ENCODE results near the gene ATP10A.

Gene ATP10A

DNA sequence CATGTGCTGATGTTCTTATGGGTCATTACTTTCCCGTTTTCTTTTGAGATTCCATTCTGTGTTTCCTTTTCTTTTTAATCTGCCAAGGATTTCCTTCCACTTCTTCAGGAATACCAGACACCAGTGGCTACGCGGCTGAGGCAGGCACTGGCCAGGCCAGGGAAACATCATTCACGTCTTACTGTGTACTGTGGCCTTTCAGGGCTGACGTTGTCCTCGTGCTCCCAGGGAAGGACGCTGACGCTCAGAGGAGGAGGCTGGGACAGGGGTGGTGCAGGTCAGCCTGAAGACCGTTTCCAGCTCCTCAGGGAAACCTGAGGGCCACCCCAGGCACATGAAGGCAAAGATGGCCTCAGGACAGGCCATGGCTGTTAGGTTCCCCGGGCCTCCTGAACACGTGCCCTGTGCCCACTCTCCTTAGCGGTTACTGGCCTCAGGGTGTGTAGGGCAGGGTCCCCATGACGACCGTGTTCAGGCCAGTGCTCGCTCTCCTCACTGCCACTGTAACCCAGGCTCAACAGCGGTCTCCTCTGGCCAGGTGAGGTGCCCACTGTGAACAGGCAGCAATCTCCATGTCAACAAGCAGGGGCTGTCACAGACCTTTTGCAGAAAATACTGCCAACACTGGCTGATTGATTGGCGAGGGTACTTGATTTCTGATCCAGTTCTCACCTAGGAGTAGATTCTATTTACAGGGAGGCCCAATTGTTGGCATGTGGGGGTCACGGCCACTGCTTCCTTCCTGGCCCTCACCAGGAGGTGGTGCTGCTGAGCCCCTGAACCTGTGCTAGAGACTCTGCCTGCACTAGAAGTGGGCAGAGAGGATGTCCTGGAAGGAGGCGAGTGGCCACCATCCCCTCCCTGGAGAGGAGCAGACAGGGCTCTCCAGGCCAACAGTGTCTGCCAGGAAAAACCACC is 169.5 kb downstream of the ATP10A start:
- DNase-seq, result no peak

DNA sequence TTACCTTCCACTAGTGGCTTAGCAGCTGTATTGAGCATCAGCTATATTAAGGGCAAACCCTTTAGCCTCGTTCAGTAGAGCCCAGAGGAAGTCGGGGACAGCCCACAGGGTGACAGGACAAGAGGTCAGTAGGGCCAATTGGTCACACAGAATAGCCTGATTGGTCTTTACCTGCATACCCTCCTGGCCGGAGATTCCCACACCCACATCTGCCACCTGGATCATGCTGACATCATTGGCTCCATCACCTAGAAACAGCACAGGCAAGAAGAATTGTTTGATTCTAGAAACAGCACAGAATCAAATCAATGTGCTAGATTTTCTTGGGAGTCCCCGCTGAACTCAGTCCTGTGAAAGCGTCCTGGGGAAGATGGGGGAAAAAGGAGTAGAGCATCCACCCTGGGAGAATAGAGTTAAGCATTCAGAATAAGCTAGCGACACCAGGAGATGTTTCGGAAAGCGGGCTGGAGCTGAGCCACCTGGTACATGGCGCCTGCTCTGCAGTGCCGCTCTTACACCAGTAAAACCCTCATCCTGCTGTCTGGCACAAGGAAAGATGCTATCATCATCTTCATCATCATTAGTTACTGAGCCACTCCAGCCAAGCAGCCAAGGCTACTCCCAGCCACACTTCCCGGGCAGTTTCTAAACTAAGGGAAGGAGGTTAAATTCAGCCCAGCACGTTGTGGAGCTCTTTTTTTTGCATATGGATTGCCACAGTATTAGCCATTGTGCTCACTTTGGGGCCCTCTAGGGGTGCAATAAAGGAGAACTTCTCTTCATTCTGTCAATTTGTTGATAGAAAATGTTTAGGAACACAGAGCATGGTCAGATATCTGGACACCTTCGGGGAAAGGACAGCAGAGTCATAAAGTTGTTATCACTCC is 171.3 kb downstream of the ATP10A start:
- no peak for DNase-seq

DNA sequence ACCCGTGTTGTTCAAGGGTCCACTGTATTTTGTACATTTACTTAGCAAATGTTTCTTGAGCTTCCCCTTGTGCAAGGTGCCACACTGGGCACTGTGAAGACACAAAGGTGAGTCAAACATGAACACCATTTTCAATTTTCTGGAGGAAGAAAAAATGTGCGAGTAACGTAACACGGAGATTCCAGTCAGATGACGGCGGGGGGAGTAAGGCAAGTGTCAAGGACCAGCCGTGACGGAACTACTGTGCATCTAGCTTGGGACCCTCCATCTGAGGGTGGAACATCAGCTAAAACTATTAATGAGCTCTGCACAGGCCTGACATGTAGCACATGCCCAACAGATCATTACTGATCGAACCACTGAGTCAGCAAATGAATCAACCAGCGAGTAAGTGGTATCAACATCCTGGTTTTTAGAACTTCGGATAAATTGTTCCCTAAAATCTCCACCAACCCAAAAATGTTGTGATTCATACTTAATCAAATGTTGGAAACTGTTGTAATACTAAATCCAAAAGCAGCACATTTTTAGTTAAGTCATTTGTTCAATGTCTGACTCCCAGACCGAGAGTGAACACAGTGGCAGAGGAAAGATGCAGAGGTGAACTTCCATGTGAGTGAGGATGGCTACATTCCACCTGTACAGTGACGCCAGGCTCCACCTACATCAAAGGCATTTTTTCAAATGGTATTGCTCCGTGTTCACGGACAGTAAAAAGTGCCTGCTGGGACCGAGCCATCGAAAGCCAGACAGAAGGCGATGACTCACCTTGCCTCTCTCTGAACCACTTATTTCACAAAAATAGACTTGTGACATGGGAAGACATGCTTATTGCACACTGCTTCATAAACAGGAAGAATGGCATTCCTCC is 172.2 kb downstream of the ATP10A start:
- no peak for DNase-seq

DNA sequence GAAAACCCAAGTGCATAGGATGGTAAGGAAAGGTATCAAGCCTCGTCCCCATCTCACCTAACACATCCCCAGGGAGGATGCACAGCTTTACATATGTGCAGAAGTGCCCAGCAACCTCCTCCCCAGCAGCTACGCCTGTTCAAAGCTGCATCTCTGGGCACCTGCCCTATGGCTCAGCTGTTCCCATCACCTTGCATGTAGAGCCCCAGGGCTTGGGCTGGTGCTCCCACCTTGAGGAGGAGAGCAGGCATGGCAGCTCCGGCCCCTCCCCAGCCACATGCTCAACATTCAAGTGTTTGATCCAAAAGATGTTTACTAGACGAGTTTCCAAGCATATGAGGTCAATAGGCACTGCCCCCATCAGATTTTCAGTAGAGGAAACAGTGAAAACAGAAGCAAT is 173.5 kb downstream of the ATP10A start:
- no peak for DNase-seq

DNA sequence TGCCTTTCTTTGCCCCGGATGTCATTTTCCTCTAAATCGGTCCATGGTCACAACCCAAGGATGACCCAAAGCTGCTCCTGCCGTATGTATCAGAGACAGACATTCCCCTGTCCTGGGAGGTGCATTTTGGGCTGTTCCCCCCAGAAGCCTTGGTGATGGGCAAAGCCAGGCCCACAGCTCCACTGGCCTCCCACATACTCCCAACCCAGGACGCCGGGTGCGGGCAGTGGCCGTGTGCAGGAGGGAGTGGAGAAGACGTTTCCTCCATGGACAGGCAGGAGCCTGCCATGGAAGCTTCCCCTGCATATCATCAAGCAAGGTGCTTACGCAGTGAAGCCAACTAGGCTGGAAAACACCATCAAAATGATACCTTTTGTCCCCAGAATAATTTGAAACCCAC is 175.0 kb downstream of the ATP10A start:
- no peak for DNase-seq

DNA sequence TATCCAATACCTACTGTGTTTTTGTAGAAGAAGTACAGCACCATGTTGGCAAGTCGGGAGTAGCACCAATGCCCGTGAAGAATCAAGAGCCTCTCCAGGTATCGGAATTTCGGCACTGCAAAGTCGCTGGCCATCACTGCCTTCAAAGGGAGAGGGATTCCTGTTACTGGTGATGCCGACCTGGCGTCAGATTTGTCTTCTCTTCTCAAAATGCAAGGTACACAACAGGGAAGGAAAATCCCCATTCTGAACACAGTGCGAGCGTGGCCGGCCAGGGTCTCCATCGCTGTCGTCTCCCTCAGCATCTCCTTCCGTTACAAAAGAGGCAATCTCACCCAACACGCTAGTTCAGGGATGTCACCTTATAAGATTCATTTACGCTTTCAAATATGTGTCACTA is 175.4 kb downstream of the ATP10A start:
- no peak for DNase-seq

DNA sequence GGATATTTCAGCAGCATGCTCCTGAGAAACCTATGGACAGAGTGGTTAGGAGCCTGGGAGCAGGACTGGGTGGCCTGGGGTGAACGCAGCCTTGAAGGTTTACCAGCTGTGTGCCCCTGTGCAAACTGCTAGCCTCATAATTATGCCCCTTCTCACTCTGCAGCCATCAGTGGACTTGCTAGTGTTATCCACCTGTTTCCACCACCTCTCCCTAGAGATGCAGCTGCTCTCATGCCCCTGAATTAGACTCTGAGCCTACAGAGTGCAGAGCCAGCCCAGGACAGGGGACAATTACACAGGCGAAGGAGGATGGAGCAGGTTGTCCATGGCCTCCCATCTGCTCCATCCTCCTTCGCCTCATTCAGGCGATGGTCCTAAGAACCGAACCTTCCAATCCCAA is 175.9 kb downstream of the ATP10A start:
- no peak for DNase-seq

DNA sequence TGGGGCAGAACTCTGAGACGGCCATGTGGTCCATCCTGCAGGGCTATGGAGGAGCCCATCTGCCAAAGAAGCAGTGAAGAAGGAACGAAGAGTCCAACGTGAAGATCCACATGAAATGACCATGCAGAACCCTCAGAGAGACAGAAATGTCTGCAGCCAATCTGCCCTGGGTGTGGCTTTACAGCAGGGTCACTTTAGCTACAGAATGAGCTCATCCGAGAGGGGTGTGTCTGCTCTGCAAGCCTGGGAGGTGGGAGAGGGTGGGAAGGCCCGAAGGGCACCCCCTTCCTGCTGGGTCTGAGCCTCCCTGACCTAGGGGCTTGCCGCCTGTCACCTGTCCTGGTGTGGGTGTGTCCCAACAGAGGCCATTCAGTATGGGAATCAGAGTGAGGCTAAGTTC is 176.3 kb downstream of the ATP10A start:
- DNase-seq, result no peak

DNA sequence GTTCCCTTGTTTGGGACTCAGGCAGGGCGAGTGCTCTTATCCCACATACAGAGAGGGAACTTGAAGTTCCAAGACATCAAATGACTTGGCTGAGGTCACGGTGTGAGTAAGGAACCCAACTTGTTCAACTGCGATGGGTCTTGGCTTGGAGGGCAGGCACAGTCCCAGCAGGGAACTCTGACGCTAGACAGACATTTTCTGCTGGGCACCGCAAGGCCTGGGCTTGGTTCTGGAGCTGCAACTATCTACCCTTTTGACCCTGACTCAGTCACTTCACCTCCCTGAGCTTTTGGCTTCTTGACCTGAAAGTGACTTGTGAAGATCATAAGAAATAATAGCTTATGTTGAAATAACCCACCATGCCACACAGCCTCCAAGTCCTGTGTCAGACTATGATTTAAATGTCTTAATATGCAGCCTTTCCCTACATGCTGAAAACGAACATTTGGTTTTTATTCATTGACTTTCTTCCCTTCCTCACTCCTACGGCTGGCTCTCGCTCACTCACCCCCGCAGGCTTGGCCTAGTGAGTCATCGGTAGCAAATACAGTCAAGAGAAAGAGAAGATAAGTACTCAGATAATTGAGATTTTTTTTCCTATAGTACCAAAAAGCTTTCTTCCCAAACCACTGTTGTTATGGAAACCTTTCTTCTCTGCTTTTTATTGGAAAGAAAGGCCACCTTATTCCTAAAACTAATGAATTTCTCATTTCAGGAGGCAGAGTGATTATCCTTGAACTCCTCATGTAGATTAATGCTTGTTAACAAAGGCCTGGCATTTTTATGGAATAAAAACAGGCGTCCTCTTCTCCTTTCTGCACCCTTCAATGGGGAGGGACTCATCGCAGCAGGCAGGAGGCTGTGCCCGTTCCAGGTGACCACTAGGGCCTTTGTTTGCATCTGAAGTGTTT is 178.4 kb downstream of the ATP10A start:
- no peak for DNase-seq

DNA sequence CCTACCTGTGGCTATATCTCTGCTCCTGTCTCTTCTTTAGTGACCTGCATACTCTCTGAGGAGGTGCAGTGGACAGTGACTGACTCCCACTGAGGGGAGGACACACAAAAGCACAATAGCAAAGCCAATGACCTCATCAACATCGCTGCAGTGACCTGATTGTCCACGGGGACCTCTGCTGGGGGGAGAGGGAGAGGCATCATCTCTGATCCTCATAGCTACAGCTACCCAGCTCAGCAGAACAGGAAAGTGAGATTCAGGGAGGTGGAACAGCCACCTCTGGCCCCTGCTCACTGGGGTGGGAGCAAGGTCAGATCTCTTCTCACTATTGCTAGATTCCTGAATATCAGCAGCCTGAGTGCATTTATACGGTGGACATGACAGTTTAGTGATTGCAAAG is 179.2 kb downstream of the ATP10A start:
- DNase-seq, result no peak

DNA sequence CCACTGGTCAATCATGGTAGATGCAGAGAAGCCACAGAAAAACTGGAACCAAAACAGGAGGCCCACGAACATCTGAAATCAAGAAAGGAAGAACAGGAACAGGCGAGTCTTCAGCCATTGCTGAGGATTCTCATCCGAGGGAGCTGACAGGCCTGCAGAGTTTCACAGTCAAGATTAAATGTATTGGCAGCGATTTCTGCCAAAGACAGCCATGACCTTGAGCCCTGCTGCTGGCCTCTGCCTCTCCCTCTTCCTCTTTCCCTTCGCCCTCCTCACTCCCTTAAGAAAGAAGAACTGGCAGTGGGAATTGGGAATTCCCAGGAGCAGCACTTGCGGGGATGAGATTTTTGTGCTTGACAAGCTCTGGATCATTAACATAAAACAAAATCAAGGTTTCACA is 179.7 kb downstream of the ATP10A start:
- no peak for DNase-seq

DNA sequence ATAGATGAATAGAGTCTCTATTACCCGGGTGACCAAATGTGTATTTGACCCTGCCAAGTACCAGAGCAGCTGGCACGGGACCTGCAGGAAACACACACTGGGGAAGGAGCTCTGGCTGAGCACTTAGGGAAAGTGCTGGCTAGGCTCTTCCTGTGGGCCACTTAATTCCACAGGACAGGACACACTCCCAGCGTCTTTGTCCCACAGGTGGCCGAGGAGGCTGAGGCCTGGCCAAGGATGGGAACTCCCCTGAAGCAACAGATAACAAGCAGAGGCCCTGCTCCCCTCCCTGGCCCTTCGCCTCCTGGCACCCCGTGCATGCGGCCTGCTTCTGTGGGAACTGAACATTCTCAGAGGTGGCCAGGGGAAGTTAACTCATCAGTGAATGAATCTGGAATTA is 180.8 kb downstream of the ATP10A start:
- no peak for DNase-seq

DNA sequence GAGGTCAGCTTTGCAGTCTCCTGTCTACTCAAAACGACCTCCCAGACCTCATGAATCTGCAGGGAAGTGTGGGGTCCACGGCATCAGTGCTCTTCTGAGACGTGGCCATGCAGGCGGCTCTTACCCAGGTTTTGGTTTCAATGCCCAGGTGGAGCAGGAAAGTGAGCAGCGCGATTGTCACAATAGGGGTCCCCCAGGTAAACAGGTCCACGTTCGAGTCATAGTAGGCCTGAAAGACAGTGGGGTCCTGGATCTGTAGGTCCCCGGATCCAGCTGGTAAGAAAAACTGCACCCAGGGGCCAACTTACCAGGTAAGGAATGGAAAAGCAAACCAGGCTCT is 182.5 kb downstream of the ATP10A start:
- no peak for DNase-seq

DNA sequence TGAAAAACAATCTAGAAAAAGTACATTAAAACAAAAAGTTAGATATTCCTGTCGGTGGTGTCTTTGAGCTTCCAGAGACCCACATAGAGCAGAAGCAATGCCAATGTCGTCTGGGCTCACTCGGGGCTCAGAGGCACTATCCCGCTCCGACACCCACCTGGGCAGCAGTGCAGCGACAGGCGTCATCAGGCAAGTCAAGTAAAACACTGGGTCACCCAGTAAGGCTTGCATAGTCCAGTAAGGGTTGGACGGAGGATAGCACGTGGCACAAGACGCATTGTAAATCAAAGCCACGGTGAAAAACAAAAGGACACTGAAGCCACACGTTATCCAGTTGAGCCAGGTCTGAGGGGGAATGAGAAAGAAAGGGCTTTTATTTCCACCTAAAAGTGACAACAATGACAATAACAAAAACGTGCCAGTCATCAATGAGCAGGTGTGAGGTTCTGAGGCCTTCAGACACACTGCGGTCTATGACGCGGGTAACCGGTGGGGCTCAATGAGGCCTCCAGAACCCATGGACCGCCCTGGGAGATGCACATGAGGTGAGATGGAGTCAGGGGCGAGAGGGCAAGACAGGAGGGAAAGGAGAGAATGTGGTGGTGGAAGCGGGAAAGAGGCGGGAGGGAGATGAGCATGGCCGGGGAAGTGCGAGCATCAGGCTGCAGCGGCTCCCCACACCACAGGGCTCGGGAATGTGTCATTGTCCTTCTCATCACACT is 183.0 kb downstream of the ATP10A start:
- DNase-seq, result no peak

DNA sequence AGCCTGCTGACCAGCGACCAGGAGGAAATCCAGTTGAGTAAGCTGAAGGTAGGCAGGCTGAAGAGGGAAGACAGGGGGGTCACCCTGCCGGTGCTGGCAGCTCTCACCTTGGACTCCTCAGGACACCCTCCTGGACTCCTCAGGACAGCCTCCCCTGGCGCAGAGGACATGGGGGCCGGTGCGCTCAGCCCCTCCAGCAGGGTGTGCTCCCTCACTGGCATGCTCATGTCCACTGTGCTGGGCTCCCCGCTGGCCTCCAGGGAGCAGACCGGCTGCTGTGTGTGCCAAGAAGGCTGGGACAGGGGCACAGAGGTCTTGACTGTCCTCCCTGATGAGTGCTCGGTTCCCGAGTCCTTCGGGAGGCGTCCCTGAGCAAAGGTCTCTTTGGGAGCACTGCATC is 183.6 kb downstream of the ATP10A start:
- no peak for DNase-seq

DNA sequence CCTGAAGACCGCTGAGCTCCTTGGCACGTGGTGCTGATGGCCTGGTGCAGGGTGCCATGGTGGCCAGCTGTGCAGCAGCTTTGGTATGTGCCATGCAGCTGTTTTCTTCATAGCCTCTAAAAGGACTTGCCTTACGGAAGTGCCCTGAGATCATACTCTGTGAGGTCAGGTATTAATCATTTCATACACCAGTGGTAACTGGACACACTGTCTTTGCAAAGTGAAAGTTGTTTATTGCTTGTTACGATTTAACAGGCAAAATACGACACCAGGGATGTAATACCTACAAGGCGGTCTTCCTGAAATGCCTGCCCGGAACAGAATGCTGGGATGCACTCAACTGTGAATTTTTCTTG is 184.6 kb downstream of the ATP10A start:
- no peak for DNase-seq

DNA sequence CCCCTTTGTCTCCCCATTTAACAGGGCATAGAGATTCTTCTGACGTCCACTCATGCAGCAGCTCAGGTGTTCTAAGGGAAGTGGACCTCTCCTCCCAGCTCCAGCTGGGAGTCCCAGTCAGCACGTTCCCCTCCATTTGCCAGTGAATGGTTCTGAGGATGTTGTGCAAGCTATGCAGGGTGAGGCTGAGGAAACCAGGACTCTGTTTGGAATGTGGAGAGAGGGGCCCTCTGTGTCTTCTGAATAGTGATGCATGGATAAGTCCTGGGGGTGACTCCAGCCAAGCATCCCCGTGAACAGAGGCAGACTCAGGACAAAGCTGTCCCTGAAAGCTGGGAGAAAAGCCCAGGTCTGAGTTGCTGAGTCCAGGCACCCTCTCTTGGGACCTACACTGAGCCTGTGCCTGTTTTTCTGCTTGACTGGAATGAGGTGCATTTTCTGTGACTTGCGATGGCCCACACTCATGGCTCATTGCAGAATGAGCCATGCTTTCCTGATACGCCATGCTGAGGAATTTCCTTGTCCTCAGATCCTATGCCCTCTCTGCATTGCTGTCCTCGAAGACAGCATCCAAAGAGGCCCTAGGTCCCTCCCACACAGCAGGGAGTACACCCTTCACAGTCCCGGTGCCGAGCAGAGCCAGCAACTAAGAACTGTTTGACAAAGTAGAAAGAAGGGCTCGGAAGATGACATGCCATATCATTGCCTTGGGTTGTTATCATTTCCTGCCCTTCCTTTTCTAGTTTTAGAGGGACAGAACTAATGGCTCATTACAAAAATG is 185.2 kb downstream of the ATP10A start:
- no peak for DNase-seq

DNA sequence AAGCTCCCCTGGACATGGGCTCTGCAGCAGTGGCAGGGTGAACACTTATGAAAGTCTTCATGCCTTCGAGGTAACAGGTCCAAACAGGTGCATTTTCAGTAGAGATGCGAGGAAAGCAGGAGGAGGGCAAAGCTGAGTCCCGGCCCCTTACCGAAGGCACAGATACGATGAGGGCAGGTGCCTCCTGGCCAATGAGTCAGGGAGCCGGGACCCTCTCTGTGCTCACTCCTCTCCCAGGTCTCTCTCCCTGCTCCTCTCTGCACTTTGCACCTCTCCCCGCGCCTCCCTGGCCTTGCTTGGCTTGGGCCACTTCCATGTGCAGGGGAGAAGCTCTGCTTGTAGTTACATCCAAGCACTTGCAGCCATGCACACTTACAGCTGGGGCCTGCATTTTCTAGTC is 187.1 kb downstream of the ATP10A start:
- no peak for DNase-seq

DNA sequence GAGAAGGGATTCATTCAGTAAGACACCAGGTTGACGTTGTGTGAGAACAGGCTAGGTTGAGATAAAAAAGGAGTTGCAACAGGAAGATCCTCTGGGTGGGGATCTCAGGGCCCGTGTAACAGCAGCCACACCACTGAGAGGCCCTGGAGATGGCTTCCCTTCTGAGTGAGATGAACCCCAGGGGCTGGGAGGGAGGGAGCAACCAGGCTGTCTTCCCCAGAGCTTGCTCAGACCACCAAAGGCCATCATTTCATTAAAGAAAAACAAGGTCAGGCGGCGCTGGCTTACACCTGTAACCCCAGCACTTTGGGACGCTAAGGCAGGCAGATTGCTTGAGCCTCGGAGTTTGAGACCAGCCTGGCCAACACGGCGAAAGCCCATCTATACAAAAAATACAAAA is 187.7 kb downstream of the ATP10A start:
- no peak for DNase-seq

DNA sequence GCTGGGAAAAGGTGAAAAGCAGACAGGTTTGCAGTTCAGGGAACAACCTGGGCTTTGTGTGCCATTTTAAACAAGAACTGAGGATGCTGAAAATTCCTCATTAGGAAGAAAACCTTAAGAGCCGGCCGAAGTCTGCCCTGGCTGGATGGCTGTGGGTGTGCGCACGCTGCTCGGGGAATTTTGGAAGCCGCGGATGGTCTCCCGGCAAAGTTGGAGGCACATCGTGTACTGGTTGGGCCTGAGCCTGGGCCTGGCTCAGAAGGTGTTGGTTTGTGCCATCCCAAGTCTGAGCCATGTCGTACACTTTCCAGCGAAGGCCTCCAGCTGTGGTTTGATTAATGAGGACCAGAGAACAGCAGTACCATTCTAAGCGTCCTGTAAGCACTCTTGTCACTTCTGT is 188.2 kb downstream of the ATP10A start:
- DNase-seq, result no peak

DNA sequence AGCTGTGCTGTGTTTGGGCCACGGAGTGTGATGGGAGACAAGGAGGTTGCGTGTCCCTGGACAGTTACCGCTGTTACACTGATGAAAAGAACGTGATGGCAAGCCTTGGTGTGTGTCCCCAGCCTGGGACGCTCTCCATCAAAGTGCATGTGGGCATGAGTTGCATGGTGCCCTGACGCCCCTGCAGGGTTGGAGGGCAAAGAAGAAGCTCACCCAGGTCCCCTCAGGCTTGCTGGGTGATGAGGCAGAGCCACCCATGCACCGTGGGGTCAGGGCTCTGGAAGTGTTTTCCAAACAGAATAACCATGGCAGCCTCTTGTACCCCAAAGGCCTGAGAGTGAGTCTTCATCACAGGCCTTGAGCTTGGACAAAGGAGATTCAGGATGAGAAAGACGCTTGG is 189.2 kb downstream of the ATP10A start:
- no peak for DNase-seq
